Esophagus (tissue), 2 donors: ENCODE data around the gene ANKRD34A. TPM values are rescaled to one million over a fixed set of nuclear protein-coding genes. Genes with fewer than 3 reads are reported as not detected.
A peak's percentile ranks its signal among the peaks of the same experiment; 100 is the strongest.

ENCODE experiments used
- H3K27ac ChIP-seq, 2 donors: one replicate each; pipeline ENCODE4 v1.5.1; 2013; ENCODE audit warnings: low read depth in 2 of 2, mild to moderate bottlenecking in 2 of 2, inconsistent platforms in 1 of 2, low read length in 1 of 2, moderate library complexity in 1 of 2
- H3K27me3 ChIP-seq, 2 donors: one replicate each; pipeline ENCODE4 v1.6.1; 2013; ENCODE audit warnings: low read length in 2 of 2, control low read depth in 1 of 2, mild to moderate bottlenecking in 1 of 2; ENCODE audit not compliant: insufficient read depth in 2 of 2, control insufficient read depth in 1 of 2
- H3K36me3 ChIP-seq, 2 donors: one replicate each; pipeline ENCODE4 v1.6.1; 2013; ENCODE audit warnings: low read length in 1 of 2; ENCODE audit not compliant: control insufficient read depth in 2 of 2, insufficient read depth in 2 of 2
- H3K4me1 ChIP-seq, 2 donors: one replicate each; pipeline ENCODE4 v1.6.1; 2013; ENCODE audit warnings: low read length in 1 of 2; ENCODE audit not compliant: control insufficient read depth in 2 of 2, insufficient read depth in 2 of 2
- H3K4me3 ChIP-seq, 2 donors: one replicate each; pipeline ENCODE4 v1.5.1; 2013; ENCODE audit warnings: low read length in 2 of 2, mild to moderate bottlenecking in 2 of 2, low read depth in 1 of 2, moderate library complexity in 1 of 2
- H3K9me3 ChIP-seq, 2 donors: one replicate each; pipeline ENCODE4 v1.6.1; 2013; ENCODE audit warnings: mild to moderate bottlenecking in 2 of 2, low read depth in 1 of 2, low read length in 1 of 2, moderate library complexity in 1 of 2; ENCODE audit not compliant: control insufficient read depth in 2 of 2, insufficient read depth in 1 of 2
- WGBS, 2 donors: extraction: QIAGEN DNeasy Blood & Tissue Kit; methylation state at CpG; one replicate each; pipeline ENCODE4 v1.1.7; 2013; 5-methylcytosine and 5-hydroxymethylcytosine counted together
- polyA plus RNA-seq, 2 donors: library from polyadenylated mRNA; stranded (reverse); fragments of 200-250 nt; gene quantifications; one replicate each; pipeline ENCODE4 v1.2.3, GENCODE V29; 2013
- donor health status: healthy with polysubstance abuse.
- donor health status: Bipolar disorder and iron deficiency.

Gene ANKRD34A
- polyA plus RNA-seq, 2 donors, result 0.27 to 0.47 TPM

GRCh38 chr1:145975216-145975615, 10.8 kb upstream of the ANKRD34A start:
- H3K4me1 ChIP-seq, result peaks cover 0 to 4% of the 10 kb centered on the region in 2 donors
- H3K9me3 ChIP-seq, result no peaks in the 10 kb centered on the region
- H3K27ac ChIP-seq, result no peak overlapping the region
- 77 to 79% methylated on average over 4 of the region's 4 CpGs for WGBS, 2 donors
- no peak overlapping the region for H3K4me3 ChIP-seq
- H3K27me3 ChIP-seq, result no peaks in the 10 kb centered on the region
- peaks cover 2 to 7% of the 10 kb centered on the region in 2 donors for H3K36me3 ChIP-seq

- Histone ChIP-seq H3K4me1 (peaks cover 0 to 4% of the 10 kb centered on the region in 2 donors), H3K9me3 (no peaks in the 10 kb centered on the region), H3K27ac (no peak overlapping the region), H3K36me3 (peaks cover 2 to 7% of the 10 kb centered on the region in 2 donors), H3K4me3 (no peak overlapping the region), H3K27me3 (no peaks in the 10 kb centered on the region)
- 85 to 87% methylated on average over 7 of the region's 7 CpGs for WGBS, 2 donors
Observed at GRCh38 chr1:145974721-145975120, 10.3 kb upstream of the ANKRD34A start.

- no peaks in the 10 kb centered on the region for H3K9me3 ChIP-seq
- no peak overlapping the region for H3K27ac ChIP-seq
- H3K4me3 ChIP-seq, result no peak overlapping the region
- H3K36me3 ChIP-seq, result peaks cover 2 to 7% of the 10 kb centered on the region in 2 donors
- 79 to 81% methylated on average over 7 of the region's 7 CpGs for WGBS, 2 donors
- H3K27me3 ChIP-seq, result no peaks in the 10 kb centered on the region
- H3K4me1 ChIP-seq, result no peaks in the 10 kb centered on the region
Observed at GRCh38 chr1:145972580-145972979, 8.2 kb upstream of the ANKRD34A start.

- Histone ChIP-seq H3K9me3 (no peaks in the 10 kb centered on the region), H3K36me3 (peaks cover 0 to 3% of the 10 kb centered on the region in 2 donors), H3K27ac (no peak overlapping the region), H3K4me1 (peaks cover 0 to 5% of the 10 kb centered on the region in 2 donors), H3K27me3 (no peaks in the 10 kb centered on the region), H3K4me3 (no peak overlapping the region)
- 95 to 100% methylated on average over 2 of the region's 2 CpGs for WGBS, 2 donors
Observed at GRCh38 chr1:145967288-145967687, 2.9 kb upstream of the ANKRD34A start.

GRCh38 chr1:145965119-145965744, 857 bp upstream of the ANKRD34A start:
- Histone ChIP-seq H3K4me1 (peaks cover 7 to 21% of the 10 kb centered on the region in 2 donors), H3K4me3 (peak overlapping the region; percentile 64 to 74), H3K27ac (peak overlapping the region; percentile 88 to 98), H3K36me3 (peaks cover 0 to 3% of the 10 kb centered on the region in 2 donors), H3K27me3 (no peaks in the 10 kb centered on the region), H3K9me3 (no peaks in the 10 kb centered on the region)
- 0 to 1% methylated on average over 5 of the region's 5 CpGs for WGBS, 2 donors

- Histone ChIP-seq H3K4me1 (peaks cover 7 to 23% of the 10 kb centered on the region in 2 donors), H3K27ac (peak overlapping the region; percentile 87 to 98), H3K9me3 (no peaks in the 10 kb centered on the region), H3K4me3 (peak overlapping the region; percentile 64 to 74), H3K27me3 (no peaks in the 10 kb centered on the region), H3K36me3 (peaks cover 0 to 3% of the 10 kb centered on the region in 2 donors)
- WGBS, 2 donors, result 37 to 39% methylated on average over 5 of the region's 5 CpGs
Observed at GRCh38 chr1:145963265-145964019, 933 bp downstream of the ANKRD34A start.

GRCh38 chr1:145962157-145963102, 1.9 kb downstream of the ANKRD34A start:
- peak overlapping the region; percentile 44 to 47 for H3K4me3 ChIP-seq
- no peaks in the 10 kb centered on the region for H3K9me3 ChIP-seq
- 4 to 5% methylated on average over 26 to 29 of the region's 36 CpGs for WGBS, 2 donors
- H3K27ac ChIP-seq, result peak overlapping the region; percentile 65 to 91
- H3K4me1 ChIP-seq, result peaks cover 7 to 23% of the 10 kb centered on the region in 2 donors
- peaks cover 0 to under 1% of the 10 kb centered on the region in 2 donors for H3K36me3 ChIP-seq
- no peaks in the 10 kb centered on the region for H3K27me3 ChIP-seq

GRCh38 chr1:145961425-145962156, 2.8 kb downstream of the ANKRD34A start:
- H3K36me3 ChIP-seq, result no peaks in the 10 kb centered on the region
- 1% methylated on average over 57 of the region's 57 CpGs for WGBS, 2 donors
- H3K27ac ChIP-seq, result peak overlapping the region; percentile 63 to 91
- H3K9me3 ChIP-seq, result no peaks in the 10 kb centered on the region
- H3K4me3 ChIP-seq, result peak overlapping the region; percentile 44 to 47
- H3K4me1 ChIP-seq, result peaks cover 7 to 23% of the 10 kb centered on the region in 2 donors
- H3K27me3 ChIP-seq, result no peaks in the 10 kb centered on the region

- Histone ChIP-seq H3K36me3 (no peaks in the 10 kb centered on the region), H3K4me1 (peaks cover 7 to 23% of the 10 kb centered on the region in 2 donors), H3K27me3 (no peaks in the 10 kb centered on the region), H3K27ac (peak overlapping the region; percentile 63 to 91), H3K9me3 (no peaks in the 10 kb centered on the region), H3K4me3 (peak overlapping the region; percentile 44 to 47)
- 1% methylated on average over 22 of the region's 22 CpGs for WGBS, 2 donors
Observed at GRCh38 chr1:145961109-145961424, 3.3 kb downstream of the ANKRD34A start.
